Vagina (tissue), 2 donors: ENCODE results near the gene PPT2. TPM values are rescaled to one million over a fixed set of nuclear protein-coding genes. Genes with fewer than 3 reads are reported as not detected.

Experiments
- DNase-seq, 2 donors: peaks; one replicate each; pipeline ENCODE4 v3.0.0-alpha.2; 2017; ENCODE audit errors: extremely low spot score in 2 of 2
- H3K27ac ChIP-seq: fragments of 200-600 bp; sonication (generic); one replicate; pipeline ENCODE4 v1.5.1; 2019
- H3K27me3 ChIP-seq: fragments of 200-600 bp; sonication (generic); one replicate; pipeline ENCODE4 v1.5.1; 2019
- H3K36me3 ChIP-seq, 2 donors: fragments of 200-600 bp; sonication (generic); one replicate each; pipeline ENCODE4 v1.5.1; 2017 to 2019
- H3K4me1 ChIP-seq: fragments of 200-600 bp; sonication (generic); one replicate; pipeline ENCODE4 v1.5.1; 2019
- H3K4me3 ChIP-seq, 2 donors: fragments of 200-600 bp; sonication (generic); 1 replicate in 1 of 2; 2 replicates in 1 of 2; pipeline ENCODE4 v1.5.1; 2016 to 2019
- H3K9me3 ChIP-seq: fragments of 200-600 bp; sonication (generic); one replicate; pipeline ENCODE4 v1.5.1; 2019
- POLR2A ChIP-seq, 2 donors: fragments of 450-650 bp; IDR thresholded peaks; one replicate each; pipeline ENCODE4 v1.6.1; 2017; ENCODE audit warnings: antibody characterized with exemption in 2 of 2, mild to moderate bottlenecking in 2 of 2, moderate library complexity in 2 of 2
- POLR2AphosphoS5 ChIP-seq, 2 donors: sonication (generic); formaldehyde crosslinking; IDR thresholded peaks; one replicate each; pipeline ENCODE4 v1.9.0; 2017; ENCODE audit warnings: antibody characterized with exemption in 2 of 2, mild to moderate bottlenecking in 2 of 2, low read depth in 1 of 2; ENCODE audit not compliant: insufficient read depth in 1 of 2
- intact Hi-C: fragments of 100-400 bp; cut with DNase I; formaldehyde crosslinking; loops from one replicate; pipeline ENCODE4 v1.15.1; 2023
- total RNA-seq: library from RNA; depleted of rRNA; stranded (reverse); fragments of >200 nt; gene quantifications from one replicate; pipeline ENCODE4 v1.2.3, GENCODE V29; 2016
- TF ChIP-seq, protein P1 (sequence below), 3 experiments: fragments of 450-650 bp in 2 of 3; fragments of 200-600 bp in 1 of 3; sonication (generic) in 1 of 3; IDR thresholded peaks; one replicate each; pipeline ENCODE4 v1.5.1; 2017 to 2019; ENCODE audit warnings: antibody characterized with exemption in 3 of 3, mild to moderate bottlenecking in 2 of 3, moderate library complexity in 2 of 3

Gene PPT2
- total RNA-seq, 1 donor from 2014 or later, result 31.9 TPM

DNA sequence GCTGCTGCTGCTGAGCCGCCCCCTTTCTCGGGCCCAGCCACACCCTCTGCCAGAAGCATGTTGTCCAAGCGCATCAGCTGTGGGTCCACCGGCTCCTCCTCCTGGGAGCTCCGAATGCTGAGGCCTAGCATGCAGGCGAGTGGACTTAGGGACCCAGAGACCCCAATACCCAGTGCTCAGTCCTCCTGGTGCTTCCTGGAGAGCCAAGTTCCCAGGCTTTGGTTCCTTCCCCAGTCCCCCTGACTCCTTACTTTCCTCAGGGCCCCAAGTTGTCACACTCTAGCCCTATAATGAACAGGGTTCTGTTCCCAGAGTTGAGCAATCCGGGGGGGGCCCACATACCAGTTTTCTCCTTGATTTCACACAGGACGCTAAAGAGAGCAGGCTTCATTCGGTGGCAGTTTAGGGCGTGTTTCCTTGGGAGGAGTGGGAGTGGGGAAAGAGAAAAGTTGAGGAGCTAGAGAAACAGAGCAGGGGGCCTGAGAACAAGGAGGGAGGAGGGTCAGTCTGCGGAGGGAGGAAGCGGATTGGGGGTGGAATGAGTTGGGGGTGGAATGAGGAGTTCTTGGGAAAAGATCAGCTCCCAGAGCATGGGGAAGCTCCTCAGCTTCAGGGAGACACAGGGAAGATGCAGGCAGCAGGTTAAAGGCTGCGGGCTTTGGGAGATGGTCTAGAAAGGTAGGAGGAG, 34.6 kb downstream of the PPT2 start:
- H3K9me3 ChIP-seq, result no peaks in the 10 kb centered on the region
- peaks cover 72% of the 10 kb centered on the region for H3K4me1 ChIP-seq
- H3K27ac ChIP-seq, result peak overlapping the region; percentile 99
- intact Hi-C loops, result loop anchor here (10.0 kb wide), 1 partner anchor 1016 kb away; the partner anchor contains the start of genes HSD17B8, RING1, RXRB and SLC39A7
- H3K36me3 ChIP-seq, result peaks cover 0 to 19% of the 10 kb centered on the region in 2 donors
- H3K27me3 ChIP-seq, result no peaks in the 10 kb centered on the region
- DNase-seq, result no peak
- peak overlapping the region; percentile 57 to 85 for H3K4me3 ChIP-seq
- TF ChIP-seq, protein P1, sequence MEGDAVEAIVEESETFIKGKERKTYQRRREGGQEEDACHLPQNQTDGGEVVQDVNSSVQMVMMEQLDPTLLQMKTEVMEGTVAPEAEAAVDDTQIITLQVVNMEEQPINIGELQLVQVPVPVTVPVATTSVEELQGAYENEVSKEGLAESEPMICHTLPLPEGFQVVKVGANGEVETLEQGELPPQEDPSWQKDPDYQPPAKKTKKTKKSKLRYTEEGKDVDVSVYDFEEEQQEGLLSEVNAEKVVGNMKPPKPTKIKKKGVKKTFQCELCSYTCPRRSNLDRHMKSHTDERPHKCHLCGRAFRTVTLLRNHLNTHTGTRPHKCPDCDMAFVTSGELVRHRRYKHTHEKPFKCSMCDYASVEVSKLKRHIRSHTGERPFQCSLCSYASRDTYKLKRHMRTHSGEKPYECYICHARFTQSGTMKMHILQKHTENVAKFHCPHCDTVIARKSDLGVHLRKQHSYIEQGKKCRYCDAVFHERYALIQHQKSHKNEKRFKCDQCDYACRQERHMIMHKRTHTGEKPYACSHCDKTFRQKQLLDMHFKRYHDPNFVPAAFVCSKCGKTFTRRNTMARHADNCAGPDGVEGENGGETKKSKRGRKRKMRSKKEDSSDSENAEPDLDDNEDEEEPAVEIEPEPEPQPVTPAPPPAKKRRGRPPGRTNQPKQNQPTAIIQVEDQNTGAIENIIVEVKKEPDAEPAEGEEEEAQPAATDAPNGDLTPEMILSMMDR (IDR thresholded peaks at IDR 0.05), result no peak
- TF ChIP-seq POLR2AphosphoS5 (IDR thresholded peaks at IDR 0.05; ENCODE audit: insufficient read depth in 1 of 2, low read depth in 1 of 2), result peak in 1 of 2 donors; percentile 24

DNA sequence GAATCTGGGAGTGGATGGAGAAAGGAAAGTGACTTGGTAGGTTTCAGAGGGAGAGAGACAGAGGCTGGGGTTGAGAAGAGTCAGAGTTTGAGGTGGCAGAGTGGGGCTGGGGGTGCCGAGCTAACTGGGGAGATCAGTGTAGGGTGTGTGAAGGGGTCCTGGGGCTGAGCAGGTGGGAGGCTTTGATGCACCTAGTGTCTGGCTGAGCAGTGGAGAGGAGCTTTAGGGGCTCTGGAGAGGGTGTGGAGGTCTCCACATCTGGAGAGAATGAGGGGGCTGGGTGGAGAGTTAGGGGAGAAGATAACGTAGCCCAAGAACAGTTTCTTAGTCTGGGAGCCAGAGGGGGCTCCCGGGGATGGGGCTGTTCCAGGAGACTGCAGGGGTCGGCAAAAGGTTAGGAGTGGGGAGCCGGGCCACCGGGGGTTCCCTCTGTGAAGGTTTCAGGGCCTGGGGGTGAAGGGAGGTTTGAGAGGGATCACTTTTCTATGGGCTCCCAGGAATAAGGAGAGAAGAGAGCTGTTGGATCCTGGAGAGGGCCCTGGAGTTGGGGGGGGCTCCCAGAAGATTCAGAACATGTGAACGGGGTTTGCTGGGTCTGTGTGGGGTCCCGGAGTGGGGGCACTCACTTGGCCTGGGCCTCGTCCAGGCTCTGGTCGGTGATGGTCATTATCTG, 35.3 kb downstream of the PPT2 start:
- no peak for DNase-seq
- Histone ChIP-seq H3K27ac (peak overlapping the region; percentile 99), H3K4me1 (peaks cover 69% of the 10 kb centered on the region), H3K27me3 (no peaks in the 10 kb centered on the region), H3K9me3 (no peaks in the 10 kb centered on the region), H3K36me3 (peaks cover 0 to 19% of the 10 kb centered on the region in 2 donors), H3K4me3 (peak overlapping the region; percentile 57 to 85)
- no peak for TF ChIP-seq POLR2AphosphoS5 (IDR thresholded peaks at IDR 0.05; ENCODE audit: insufficient read depth in 1 of 2, low read depth in 1 of 2)
- TF ChIP-seq POLR2A (IDR thresholded peaks at IDR 0.05), result no peak
- TF ChIP-seq, protein P1 (IDR thresholded peaks at IDR 0.05), result no peak
- intact Hi-C loops, result loop anchor here (10.0 kb wide), 1 partner anchor 1016 kb away; the partner anchor contains the start of genes HSD17B8, RING1, RXRB and SLC39A7

DNA sequence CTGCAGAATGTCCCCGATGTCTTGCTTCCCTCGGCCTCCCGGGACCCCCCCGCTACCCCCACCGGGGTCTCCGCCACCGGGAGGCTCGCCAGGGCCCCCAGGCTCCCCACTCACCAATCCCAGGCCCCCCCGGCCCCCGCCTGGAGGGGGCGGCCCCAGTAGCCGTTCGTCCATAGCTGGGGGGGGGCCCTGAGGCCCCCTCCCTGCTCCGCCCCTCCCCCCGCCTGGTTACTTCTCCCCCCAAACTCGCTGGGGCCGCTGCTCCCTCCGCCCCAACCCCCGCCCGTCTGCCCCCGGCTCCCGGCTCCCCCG, 35.8 kb downstream of the PPT2 start:
- DNase-seq, result no peak

DNA sequence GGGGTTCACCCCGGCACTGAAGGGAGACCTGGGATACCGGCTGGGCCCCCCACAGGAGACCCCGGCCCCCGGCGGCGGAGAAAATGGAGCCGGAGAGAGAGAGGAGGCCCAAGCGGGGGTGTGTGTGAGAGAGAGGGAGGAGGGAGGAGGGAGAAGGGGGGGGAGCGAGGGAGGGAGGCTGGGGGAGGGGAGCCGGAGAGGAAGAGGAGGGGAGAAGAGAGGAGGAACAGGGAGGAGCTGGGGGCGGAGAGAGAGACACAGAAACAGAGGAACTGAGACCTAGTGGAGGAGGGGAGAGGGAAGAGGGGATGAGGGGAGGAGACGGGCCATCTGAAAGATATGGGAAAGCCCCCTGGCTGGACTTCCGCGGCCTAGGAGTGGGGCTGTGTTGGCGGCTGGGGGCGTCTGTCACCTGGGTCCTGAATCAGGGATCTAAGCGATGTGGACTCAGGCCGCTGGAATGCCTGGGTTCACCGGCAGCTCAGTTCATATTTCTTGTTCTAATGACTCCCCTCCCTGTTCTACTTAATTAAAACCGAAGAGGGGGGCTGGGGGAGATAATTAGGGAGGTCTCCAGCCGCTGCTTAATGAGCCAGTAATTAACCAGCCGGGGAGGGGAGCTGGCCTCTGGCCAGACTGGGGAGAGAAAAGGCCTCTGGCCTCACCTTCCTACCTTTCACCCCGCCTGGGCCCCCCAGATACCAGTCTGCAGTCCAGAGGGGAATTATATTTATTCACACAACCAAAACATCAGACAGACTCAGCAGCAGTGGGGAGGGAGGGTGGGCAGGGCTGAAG, 36.3 kb downstream of the PPT2 start, which contains the start of gene PBX2:
TSS of gene PBX2 (minus strand) at position 149 of the 798 bp plus-strand sequence. CDS start 287 bp downstream, outside the sequence.
- peaks cover 73% of the 10 kb centered on the region for H3K4me1 ChIP-seq
- DNase-seq, result peak in 1 of 2 donors; percentile 97
- no peaks in the 10 kb centered on the region for H3K9me3 ChIP-seq
- peak within 1 kb of the TSS; percentile 57 to 85 for H3K4me3 ChIP-seq
- H3K27ac ChIP-seq, result peak within 1 kb of the TSS; percentile 99
- H3K27me3 ChIP-seq, result no peaks in the 10 kb centered on the region
- TF ChIP-seq, protein P1 (IDR thresholded peaks at IDR 0.05), result no peak
- TF ChIP-seq POLR2AphosphoS5 (IDR thresholded peaks at IDR 0.05; ENCODE audit: insufficient read depth in 1 of 2, low read depth in 1 of 2), result peak; percentile 88 to 95
- TF ChIP-seq POLR2A (IDR thresholded peaks at IDR 0.05), result peak; percentile 92 to 93
- peaks cover 0 to 19% of the 10 kb centered on the region in 2 donors for H3K36me3 ChIP-seq
- intact Hi-C loops, result no loop called here

More for the DNA sequence above, 35.8 kb downstream of the PPT2 start:
- Histone ChIP-seq H3K36me3 (peaks cover 0 to 19% of the 10 kb centered on the region in 2 donors), H3K27me3 (no peaks in the 10 kb centered on the region), H3K4me1 (peaks cover 68% of the 10 kb centered on the region), H3K9me3 (no peaks in the 10 kb centered on the region), H3K4me3 (peak overlapping the region; percentile 57 to 85), H3K27ac (peak overlapping the region; percentile 99)
- TF ChIP-seq, protein P1 (IDR thresholded peaks at IDR 0.05), result no peak
- no peak for TF ChIP-seq POLR2A (IDR thresholded peaks at IDR 0.05)
- TF ChIP-seq POLR2AphosphoS5 (IDR thresholded peaks at IDR 0.05; ENCODE audit: insufficient read depth in 1 of 2, low read depth in 1 of 2), result no peak
- intact Hi-C loops, result loop anchor here (10.0 kb wide), 1 partner anchor 1015 kb away; the partner anchor contains the start of genes HSD17B8, RING1, RXRB and SLC39A7
